Testis (tissue), 3 donors: ENCODE measurements around the gene THRB. TPM values are rescaled to one million over a fixed set of nuclear protein-coding genes. Genes with fewer than 3 reads are reported as not detected.
A peak's percentile ranks its signal among the peaks of the same experiment; 100 is the strongest.

ENCODE experiments used
- DNase-seq: peaks from one replicate; pipeline ENCODE4 v3.0.0-alpha.2; 2019
- H3K27ac ChIP-seq, 2 donors: fragments of 200-600 bp; sonication (generic); one replicate each; pipeline ENCODE4 v1.5.1; 2019
- H3K27me3 ChIP-seq: fragments of 200-600 bp; sonication (generic); one replicate; pipeline ENCODE4 v1.5.1; 2019
- H3K36me3 ChIP-seq: fragments of 200-600 bp; sonication (generic); one replicate; pipeline ENCODE4 v1.5.1; 2017; ENCODE audit warnings: low read depth; ENCODE audit errors: missing control alignments
- H3K4me1 ChIP-seq: fragments of 200-600 bp; sonication (generic); one replicate; pipeline ENCODE4 v1.5.1; 2019
- H3K4me3 ChIP-seq, 2 donors: fragments of 200-600 bp; sonication (generic); one replicate each; pipeline ENCODE4 v1.5.1; 2017 to 2019
- H3K9me3 ChIP-seq: fragments of 200-600 bp; sonication (generic); one replicate; pipeline ENCODE4 v1.5.1; 2017
- POLR2A ChIP-seq: fragments of 450-650 bp; IDR thresholded peaks from one replicate; pipeline ENCODE4 v1.6.1; 2017; ENCODE audit warnings: antibody characterized with exemption, mild to moderate bottlenecking, moderate library complexity
- WGBS, 2 donors: methylation state at CpG; one replicate each; pipeline ENCODE4 v1.1.5; 2018; 5-methylcytosine and 5-hydroxymethylcytosine counted together
- intact Hi-C: fragments of 100-400 bp; cut with DNase I; formaldehyde crosslinking; loops from one replicate; pipeline ENCODE4 v1.15.1; 2023; ENCODE audit warnings: low total_unique reads
- polyA plus RNA-seq: library from polyadenylated mRNA; stranded (reverse); fragments of 350-450 nt; fragmentation: Illumina TruSeq; extraction: RNeasy Lipid Tissue Mini Kit (QIAGEN cat#74804); gene quantifications from one replicate; pipeline ENCODE4 v1.2.3, GENCODE V29; 2014; ENCODE audit warnings: low read depth, low replicate concordance; ENCODE audit not compliant: insufficient read depth
- total RNA-seq, 2 donors: library from RNA; depleted of rRNA; stranded (reverse); fragments of >200 nt; gene quantifications; one replicate each; pipeline ENCODE4 v1.2.3, GENCODE V29; 2016
- TF ChIP-seq, protein P1 (sequence below), 3 experiments: fragments of 450-650 bp in 2 of 3; fragments of 200-600 bp in 1 of 3; sonication (generic) in 1 of 3; IDR thresholded peaks; one replicate each; pipeline ENCODE4 v1.5.1; 2016 to 2019; ENCODE audit warnings: antibody characterized with exemption in 3 of 3, mild to moderate bottlenecking in 2 of 3, moderate library complexity in 1 of 3

The THRB gene
- total and polyA plus RNA-seq, 3 donors from 2014 or later = 1.3 to 2.0 (median 1.4) TPM

DNA sequence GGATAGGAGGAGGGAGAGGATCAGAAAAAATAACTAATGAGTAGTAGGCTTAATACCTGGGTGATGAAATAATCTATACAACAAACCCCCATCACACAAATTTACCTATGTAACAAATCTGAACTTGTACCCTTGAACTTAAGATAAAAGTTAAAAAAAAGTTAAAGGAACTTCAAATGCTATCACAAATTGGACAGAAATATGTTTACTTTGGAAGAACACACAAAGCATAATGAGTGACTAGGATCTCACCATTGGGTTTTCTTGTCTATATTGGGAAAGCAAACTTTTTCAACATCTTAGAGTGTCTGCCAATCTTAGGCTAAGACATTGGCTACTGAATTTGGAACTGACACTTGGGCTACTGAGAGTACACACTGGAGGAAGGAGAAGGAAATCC is 140.4 kb downstream of the THRB start:
- Histone ChIP-seq H3K9me3 (no peaks in the 10 kb centered on the region), H3K4me3 (no peak overlapping the region), H3K36me3 (no peaks in the 10 kb centered on the region), H3K27me3 (no peaks in the 10 kb centered on the region), H3K27ac (no peak overlapping the region), H3K4me1 (no peaks in the 10 kb centered on the region)
- DNase-seq = no peak
- no peak for TF ChIP-seq POLR2A
- TF ChIP-seq, protein P1, sequence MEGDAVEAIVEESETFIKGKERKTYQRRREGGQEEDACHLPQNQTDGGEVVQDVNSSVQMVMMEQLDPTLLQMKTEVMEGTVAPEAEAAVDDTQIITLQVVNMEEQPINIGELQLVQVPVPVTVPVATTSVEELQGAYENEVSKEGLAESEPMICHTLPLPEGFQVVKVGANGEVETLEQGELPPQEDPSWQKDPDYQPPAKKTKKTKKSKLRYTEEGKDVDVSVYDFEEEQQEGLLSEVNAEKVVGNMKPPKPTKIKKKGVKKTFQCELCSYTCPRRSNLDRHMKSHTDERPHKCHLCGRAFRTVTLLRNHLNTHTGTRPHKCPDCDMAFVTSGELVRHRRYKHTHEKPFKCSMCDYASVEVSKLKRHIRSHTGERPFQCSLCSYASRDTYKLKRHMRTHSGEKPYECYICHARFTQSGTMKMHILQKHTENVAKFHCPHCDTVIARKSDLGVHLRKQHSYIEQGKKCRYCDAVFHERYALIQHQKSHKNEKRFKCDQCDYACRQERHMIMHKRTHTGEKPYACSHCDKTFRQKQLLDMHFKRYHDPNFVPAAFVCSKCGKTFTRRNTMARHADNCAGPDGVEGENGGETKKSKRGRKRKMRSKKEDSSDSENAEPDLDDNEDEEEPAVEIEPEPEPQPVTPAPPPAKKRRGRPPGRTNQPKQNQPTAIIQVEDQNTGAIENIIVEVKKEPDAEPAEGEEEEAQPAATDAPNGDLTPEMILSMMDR (IDR thresholded peaks at IDR 0.05) = no peak
- intact Hi-C loops = no loop called here

DNA sequence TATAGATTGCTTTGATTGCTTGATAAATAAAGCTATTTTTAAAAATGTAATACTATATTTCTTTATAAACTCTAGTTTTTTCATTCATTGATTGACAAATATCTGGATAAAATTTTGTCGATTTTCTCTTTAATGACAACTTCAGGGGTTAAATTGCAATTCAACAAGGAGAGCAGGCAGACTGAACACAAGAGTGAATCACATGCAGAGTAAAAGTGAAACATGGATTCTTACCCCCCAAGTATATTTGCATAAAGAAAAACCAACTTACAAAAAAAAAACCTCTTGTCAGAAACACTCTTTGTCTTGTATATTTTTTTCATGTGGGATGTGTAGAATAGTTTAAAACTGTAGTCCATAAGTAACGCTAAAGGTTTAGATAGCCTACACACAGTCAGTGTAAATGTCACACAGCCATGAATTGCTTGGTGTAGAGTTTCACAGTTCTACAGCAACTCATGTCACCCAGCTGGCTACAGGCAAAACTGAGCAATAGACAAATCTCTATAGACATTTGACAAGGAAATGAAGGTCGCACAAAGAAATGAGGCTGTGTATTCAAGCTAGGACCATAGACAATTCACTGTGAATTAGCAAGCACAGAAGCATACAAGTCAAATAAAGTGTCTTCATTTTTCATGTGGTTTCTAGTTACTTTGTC is 141.6 kb downstream of the THRB start:
- H3K27ac ChIP-seq = no peak overlapping the region

DNA sequence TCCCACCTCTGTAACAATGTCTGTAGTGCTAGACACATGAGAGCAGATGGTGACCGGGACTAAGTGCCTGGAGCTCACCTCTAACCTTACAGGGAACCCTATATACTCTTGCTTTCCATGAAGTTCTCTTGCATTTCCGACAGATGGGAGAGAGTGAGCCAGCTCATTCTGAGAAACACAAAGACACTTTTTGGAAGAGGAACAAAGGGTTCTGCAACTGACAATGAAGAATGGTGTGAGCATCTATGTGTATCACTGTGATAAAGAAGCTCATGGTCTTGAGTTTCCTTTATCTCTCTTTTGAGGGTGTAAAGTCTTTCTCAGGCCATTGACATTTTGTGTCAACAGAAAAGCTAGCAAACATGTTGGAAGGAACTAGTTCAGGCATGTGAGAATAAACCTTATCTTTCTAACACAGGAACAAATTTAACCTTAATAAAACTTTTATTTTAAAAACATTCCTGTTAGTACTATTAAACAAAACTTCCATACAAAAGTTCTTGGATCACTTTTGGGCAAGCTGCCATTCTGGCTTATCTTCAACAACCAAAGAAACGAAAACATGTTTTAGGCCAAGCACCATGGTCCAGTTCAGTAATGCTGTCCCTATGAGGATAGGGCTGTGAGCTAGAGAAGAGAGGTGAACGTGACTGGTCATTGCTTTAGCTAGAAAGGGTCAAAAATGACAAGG is 142.7 kb downstream of the THRB start:
- H3K4me1 ChIP-seq = no peaks in the 10 kb centered on the region
- 41 to 43% methylated on average over 4 of the region's 4 CpGs for WGBS, 2 donors
- peak; percentile 44 for DNase-seq

More for the DNA sequence above, 141.6 kb downstream of the THRB start:
- intact Hi-C loops = no loop called here
- Histone ChIP-seq H3K4me1 (no peaks in the 10 kb centered on the region), H3K9me3 (no peaks in the 10 kb centered on the region), H3K27me3 (no peaks in the 10 kb centered on the region), H3K4me3 (no peak overlapping the region), H3K36me3 (no peaks in the 10 kb centered on the region)
- no peak for DNase-seq
- TF ChIP-seq POLR2A = no peak
- TF ChIP-seq, protein P1 (IDR thresholded peaks at IDR 0.05) = no peak
- WGBS, 2 donors = 89 to 90% methylated on average over 3 of the region's 3 CpGs

DNA sequence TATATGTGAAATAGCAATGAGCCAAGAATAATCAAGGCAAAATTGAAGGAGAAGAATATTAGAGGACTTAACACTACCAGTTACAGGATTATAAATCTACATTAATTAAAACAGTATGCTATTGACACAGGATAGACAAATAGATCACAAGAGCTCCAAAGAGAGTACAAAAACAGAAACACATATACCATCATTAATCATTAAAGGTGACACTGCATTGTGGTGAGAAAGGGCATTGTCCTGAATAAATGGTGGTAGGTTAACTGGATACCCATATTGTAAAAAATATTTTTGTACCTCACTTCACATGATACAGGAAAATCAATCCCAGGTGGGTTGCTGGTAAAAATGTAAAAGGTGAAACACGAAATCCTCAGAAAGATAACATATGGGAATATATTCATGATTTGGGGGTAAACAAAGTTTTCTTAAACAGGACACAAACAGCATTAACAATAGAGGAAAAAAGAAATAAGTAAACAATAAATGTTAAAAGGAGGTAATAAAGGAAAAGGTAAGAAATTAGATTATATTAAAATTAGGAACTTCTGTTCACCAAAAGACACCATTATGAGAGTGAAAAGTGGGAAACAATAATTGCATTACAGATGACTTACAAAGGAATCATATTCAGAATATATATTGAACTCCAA is 145.2 kb downstream of the THRB start:
- Histone ChIP-seq H3K4me1 (no peaks in the 10 kb centered on the region), H3K9me3 (no peaks in the 10 kb centered on the region), H3K27me3 (no peaks in the 10 kb centered on the region), H3K4me3 (no peak overlapping the region), H3K27ac (no peak overlapping the region), H3K36me3 (no peaks in the 10 kb centered on the region)
- intact Hi-C loops = no loop called here
- TF ChIP-seq POLR2A = no peak
- TF ChIP-seq, protein P1 (IDR thresholded peaks at IDR 0.05) = no peak
- 88 to 96% methylated on average over 1 of the region's 1 CpG for WGBS, 2 donors
- no peak for DNase-seq

More for the DNA sequence above, 142.7 kb downstream of the THRB start:
- Histone ChIP-seq H3K27me3 (no peaks in the 10 kb centered on the region), H3K27ac (no peak overlapping the region), H3K36me3 (no peaks in the 10 kb centered on the region), H3K4me3 (no peak overlapping the region), H3K9me3 (no peaks in the 10 kb centered on the region)
- intact Hi-C loops = no loop called here
- TF ChIP-seq, protein P1 (IDR thresholded peaks at IDR 0.05) = no peak
- TF ChIP-seq POLR2A = no peak
